HG03558 (cell line): Measurements from ENCODE around the gene WDR33.
"Not testable (repeated sequence)": the region's sequence is repeated elsewhere in the genome, so short reads cannot be mapped to it uniquely, and the experiment has no call there.

Experiments used
- ATAC-seq: cut with Tn5 transposase; IDR thresholded peaks from one replicate; pipeline ENCODE4 v1.9.1; 2021; ENCODE audit warnings: moderate number of reproducible peaks; ENCODE audit not compliant: unreplicated experiment; ENCODE audit errors: extremely low read depth

WDR33 gene

DNA sequence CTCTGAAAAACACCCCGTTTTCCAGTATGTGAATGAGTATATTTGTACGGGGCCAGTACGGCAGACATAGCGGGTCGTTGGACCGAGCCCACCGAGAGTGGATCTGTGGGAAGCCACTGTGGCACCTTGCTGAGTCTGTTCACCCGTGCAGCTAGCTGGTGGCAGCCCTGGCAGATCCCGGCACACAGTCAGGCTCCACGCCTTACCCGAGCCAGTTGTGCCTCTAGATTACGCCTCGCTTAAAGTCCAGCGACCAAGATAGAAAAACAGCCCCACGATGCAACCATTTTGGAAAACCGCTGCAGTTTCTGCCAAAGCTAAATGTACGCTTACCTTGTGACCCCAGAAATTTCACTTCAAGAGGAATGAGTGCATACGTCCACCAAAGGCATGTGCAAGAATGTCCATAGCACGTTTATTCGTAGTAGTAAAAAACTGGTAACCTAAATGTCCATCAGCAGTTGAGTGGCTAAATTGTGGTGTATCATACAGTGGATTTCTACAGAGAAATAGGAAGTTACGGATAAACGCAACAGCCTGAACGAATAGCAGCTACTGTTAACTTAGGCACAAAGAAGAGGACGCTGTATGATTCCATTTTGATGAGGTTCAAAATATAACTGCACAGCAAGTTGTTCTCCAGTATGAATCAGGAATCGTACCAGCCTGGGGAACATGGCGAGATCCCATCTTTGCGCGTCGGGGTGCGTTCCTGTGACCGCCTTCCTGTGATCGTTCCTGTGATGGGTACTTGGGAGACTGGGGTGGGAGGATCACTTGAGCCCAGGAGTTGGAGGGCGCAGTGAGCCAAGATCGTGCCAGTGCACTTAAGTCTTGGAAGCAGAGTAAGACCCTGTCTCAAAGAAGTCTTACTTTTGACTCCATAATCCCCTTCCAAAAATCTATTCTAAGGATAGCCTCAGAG, 688 bp upstream of the WDR33 start:
- peak; percentile 16 for ATAC-seq

GRCh38 chr2:127810156-127810618, 784 bp downstream of the WDR33 start:
- no peak for ATAC-seq

GRCh38 chr2:127807678-127808353, 3.2 kb downstream of the WDR33 start:
- no peak for ATAC-seq

DNA sequence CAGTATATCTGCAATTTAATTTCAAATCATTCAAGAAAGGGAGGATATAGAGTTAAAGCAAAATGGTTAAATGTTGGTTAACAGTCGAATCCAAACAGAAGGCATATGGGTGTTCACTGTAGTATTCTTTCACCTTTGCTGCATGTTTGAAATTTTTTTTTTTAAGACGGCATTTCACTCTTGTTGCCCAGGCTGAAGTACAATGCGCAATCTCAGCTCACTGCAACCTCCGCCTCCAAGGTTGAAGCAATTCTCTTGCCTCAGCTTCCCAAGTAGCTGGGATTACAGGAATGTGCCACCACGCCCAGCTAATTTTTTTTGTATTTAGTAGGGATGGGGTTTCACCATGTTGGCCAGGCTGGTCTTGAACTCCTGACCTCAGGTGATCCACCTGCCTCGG, 4.1 kb downstream of the WDR33 start:
- not testable (repeated sequence) for ATAC-seq

GRCh38 chr2:127805491-127805890, 5.5 kb downstream of the WDR33 start:
- no peak for ATAC-seq

GRCh38 chr2:127799926-127800325, 11.0 kb downstream of the WDR33 start:
- no peak for ATAC-seq

- ATAC-seq = no peak
Observed at GRCh38 chr2:127796389-127796788, 14.6 kb downstream of the WDR33 start.

DNA sequence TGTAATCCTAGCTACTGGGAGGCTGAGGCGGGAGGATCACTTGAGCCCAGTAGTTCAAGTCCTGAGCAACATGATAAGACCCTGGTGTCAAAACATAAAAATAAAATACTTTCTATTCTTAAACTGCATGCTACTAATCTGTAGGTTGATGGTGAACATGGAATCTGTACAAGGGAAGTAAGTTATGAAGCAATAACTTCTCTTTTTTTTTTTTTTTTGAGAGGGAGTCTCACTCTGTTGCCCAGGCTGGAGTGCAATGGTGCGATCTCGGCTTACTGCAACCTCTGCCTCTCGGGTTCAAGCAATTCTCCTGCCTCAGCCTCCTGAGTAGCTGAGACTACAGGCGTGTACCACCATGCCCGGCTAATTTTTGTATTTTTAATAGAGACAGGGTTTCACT, 16.1 kb downstream of the WDR33 start:
- ATAC-seq = not testable (repeated sequence)

GRCh38 chr2:127792805-127793204, 18.2 kb downstream of the WDR33 start:
- no peak for ATAC-seq

DNA sequence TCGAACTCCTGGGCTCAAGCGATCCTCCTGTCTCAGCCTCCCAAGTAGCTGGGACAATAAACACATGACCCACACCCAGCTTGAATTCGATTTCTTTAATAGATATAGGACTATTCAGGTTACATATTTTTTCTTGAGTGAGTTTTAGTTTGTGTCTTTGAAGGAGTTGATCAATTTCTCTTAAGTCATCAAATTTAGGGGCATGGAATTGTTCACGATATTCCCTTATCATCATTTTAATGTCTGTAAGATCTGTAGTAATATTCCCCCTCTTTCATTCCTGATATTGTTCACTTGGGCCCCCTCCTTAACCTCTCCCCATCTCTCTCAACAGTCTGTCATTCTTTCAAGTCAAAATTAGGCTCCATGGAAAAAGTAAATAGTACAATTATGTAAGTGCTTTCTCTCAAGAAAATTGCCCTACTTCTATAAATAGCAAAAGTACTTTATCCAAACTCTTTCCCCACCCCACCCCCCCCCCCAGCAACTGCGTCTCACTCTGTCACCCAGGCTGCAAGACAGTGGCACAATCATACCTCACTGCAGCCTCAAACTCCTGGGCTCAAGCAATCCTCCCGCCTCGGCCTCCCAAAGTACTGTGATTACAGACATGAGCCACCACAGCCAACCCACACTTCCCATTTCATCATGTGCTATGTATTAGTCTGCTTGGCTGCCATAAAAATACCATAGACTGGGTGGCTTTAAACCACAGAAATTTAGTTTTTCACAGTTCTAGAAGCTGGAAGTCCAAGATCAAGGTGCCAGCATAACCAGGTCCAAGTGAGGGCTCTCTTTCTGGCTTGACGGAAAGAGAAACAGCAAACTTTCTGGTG, 20.1 kb downstream of the WDR33 start:
- ATAC-seq = no peak

DNA sequence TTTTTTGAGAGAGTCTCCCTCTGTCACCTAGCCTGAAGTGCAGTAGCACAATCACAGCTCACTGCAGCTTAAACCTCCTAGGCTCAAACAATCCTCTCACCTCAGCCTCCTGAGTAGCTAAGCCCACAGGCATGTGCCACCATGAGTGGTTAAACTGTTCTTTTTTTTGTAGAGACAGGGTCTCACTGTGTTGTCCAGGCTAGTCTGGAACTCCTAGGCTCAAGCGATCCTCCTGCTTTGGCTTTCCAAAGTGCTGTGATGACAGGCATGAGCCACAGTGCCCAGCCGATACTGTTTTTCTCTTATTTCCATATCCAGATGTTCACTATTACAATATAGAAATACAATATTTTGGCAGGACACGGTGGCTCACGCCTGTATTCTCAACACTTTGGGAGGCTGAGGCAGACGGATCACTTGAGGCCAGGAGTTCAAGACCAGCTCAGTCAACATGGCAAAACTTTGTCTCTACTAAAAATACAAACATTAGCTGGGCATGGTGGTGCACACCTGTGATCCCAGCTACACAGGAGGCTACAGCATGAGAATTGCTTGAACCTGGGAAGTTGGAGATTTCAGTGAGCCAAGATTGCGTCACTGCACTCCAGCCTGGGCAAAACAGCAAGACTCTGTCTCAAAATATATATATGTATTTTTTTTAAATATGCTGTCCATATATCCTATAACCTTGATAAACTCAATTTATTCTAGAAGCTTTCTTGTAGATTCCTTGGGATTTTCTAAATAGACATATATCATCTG, 24.7 kb downstream of the WDR33 start:
- ATAC-seq = no peak

GRCh38 chr2:127784965-127785518, 25.9 kb downstream of the WDR33 start:
- ATAC-seq = no peak

- no peak for ATAC-seq
Observed at GRCh38 chr2:127783101-127783500, 27.9 kb downstream of the WDR33 start.

DNA sequence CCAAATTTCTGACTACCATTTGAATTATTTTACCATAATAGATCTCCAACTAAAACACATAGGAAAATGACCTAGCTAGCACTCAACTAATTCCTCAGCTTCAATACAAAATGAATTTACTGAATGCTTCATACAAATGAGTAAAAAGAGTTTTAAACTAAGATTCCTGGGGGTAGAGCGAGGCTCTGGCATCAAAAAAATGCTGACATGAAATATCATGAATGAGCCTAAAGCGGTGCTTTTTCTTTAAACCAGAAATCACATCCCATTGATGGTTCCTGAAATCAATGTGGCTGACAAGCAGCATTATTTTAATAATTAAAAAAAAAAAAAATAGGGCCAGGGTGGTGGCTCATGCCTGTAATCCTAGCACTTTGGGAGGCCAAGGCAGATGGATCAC, 32.1 kb downstream of the WDR33 start:
- no peak for ATAC-seq

GRCh38 chr2:127778447-127778846, 32.5 kb downstream of the WDR33 start:
- ATAC-seq = no peak

DNA sequence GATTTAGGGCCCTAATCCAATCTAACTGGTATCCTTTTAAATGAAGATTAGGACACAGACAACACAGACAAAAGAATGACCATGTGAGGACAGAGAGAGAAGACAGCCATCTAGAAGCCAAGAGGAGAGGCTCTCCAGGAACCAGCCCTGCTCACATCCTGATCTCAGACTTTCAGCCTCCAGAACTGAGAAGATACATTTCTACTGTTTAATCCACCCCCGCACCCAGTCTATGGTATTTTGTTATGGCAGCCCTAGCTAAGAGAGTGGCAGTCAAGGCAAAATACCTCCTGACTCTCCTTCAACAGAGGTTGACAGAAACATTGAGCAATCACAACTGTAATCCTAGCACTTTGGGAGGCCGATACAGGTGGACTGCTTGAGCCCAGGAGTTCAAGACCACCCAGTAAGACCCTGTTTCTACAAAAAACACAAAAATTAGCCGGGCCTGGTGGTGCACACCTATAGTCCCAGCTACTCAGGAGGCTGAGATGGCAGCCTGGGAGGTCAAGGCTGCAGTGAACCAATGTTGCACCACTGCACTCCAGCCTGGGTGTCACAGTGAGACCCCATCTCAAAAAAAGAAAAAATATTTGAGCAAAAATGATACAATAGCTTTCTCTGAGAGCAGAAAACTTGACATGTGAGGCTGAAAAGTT, 34.7 kb downstream of the WDR33 start:
- ATAC-seq = no peak

- no peak for ATAC-seq
Observed at GRCh38 chr2:127771756-127772155, 39.2 kb downstream of the WDR33 start.

DNA sequence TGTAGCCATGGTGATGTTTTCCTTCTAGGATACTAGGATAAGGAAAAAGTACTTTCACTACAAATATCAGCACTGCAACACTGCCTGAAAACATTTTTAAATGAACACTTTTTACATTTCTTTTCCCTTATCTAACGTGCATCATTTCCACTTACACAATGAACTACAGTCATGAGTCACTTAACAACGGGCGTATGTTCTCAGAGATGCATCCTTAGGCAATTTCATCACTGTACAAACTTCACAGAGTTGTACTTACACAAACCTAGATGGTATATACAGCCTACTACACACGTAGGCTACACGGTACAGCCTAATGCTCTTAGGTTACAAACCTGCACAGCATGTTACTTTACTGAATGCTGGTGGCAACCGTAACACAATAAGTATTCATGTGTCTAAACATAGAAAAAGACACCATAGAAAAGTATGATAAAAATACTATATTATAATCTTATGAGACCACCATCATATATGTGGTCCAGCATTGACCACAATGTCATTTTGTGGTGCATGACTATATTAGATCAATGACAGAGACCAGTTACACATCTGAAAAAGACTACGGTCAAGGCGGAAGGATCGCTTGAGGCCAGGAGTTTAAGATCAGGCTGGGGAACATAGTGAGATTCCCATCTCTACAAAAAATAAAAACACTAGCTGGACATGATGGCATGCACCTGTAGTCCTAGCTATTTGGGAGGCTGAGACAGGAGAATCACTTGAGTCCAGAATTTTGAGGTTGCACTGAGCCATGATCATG, 39.8 kb downstream of the WDR33 start:
- no peak for ATAC-seq
